LNCAP (cell line): ENCODE results near the gene NLGN2.

ENCODE experiments used
- CTCF ChIP-seq: fragments of 450-650 bp; IDR thresholded peaks from 2 replicates; pipeline ENCODE4 v1.5.1; 2017; ENCODE audit warnings: mild to moderate bottlenecking

Gene NLGN2

DNA sequence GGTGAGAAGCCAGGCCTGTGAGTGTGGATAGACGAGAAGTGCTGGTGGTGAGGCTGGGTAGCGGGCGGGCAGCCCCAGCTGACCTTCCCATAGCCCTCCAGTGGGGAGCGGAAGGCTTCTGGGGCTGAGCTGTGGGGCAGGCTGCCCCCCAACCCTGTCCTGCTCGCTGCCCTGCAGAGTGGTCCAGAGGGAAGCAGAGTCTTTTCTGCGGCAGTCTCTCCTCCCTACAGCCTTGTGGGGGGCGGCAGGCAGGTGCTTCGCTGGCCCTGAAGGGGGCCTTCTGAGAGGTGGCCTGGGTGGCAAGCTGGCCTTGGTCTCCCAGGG is 3.7 kb downstream of the NLGN2 start:
- no peak for TF ChIP-seq CTCF

- no peak for TF ChIP-seq CTCF
Observed at GRCh38 chr17:7413346-7413985, 5.8 kb downstream of the NLGN2 start.

- no peak for TF ChIP-seq CTCF
Observed at GRCh38 chr17:7414837-7415236, 7.2 kb downstream of the NLGN2 start.

DNA sequence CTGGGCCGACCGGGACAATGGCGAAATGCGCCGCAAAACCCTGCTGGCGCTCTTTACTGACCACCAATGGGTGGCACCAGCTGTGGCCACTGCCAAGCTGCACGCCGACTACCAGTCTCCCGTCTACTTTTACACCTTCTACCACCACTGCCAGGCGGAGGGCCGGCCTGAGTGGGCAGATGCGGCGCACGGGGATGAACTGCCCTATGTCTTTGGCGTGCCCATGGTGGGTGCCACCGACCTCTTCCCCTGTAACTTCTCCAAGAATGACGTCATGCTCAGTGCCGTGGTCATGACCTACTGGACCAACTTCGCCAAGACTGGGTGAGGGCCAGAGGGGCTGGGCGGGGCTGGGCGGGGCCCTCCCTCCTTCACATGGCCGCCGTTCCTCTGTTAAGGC is 8.1 kb downstream of the NLGN2 start:
- no peak for TF ChIP-seq CTCF

DNA sequence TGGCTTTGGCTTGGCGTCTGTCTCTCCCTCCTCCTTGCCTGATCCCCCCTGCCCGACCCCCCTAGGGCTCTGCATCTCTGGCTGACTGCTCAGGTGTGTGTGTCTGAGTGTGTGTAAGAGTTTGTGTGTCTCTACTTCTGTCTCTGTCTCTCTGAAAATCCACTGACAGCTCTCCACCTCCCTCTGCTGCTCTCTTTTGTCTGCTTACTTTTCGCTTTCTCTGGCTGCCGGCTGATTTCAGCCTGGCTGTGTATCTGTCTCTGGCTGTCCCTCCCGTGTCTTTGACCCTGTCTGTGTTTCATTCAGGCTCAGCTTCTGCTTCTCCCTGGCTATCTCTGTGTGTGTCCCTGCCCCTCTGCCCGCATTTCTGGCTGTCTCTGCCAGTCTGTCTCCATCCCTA is 8.7 kb downstream of the NLGN2 start:
- no peak for TF ChIP-seq CTCF

GRCh38 chr17:7417056-7417655 is 9.5 kb downstream of the NLGN2 start:
- no peak for TF ChIP-seq CTCF

DNA sequence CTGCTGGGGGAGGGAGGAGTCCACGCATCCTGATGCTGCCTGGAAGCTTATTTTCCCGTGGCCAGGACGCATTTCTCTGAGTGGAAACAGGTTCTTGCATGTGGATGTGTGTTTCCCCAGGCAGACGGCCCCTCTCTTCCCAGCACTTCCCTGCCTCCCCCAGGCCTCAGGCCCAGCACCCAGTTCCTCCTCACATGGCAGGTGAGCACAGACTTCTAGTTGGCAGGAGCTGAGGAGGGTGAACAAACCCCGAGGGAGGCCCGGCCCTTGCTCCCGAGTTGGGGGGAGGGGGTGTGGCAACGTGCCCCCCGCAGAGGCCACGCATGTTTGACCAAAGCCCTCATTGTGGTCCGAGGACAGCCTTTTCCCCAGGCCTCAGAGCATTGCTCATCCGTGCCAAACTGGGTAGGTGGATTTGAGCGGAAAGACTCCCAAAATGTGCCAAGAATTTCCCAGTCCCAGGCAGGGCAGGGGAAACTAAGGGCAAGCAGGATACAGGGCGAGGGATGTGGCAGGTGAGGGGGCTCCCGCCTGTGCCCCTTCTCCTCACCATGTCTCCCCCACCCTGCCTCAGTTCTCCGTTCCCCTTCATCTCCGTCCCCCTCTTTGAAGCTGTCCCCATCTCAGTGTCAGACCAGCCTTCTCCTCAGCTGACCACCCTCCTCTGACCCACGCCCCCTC is 11.0 kb downstream of the NLGN2 start:
- no peak for TF ChIP-seq CTCF
